Memory B cell (primary cell): Measurements from ENCODE around the gene DCPS.
A peak's percentile ranks its signal among the peaks of the same experiment; 100 is the strongest.

ENCODE experiments used
- ATAC-seq: fragments of 150-1000 bp; cut with Tn5 transposase; 2 replicates; pipeline ENCODE4 v1.10.0; 2021; ENCODE audit warnings: low read depth, mild to moderate bottlenecking, moderate library complexity
- DNase-seq, 2 donors: peaks; one replicate each; pipeline ENCODE4 v3.0.0; 2022; ENCODE audit warnings: low spot score in 2 of 2
- H3K27ac Mint-ChIP-seq: one replicate; pipeline ENCODE4 v1.8.0; 2022; ENCODE audit warnings: mild to moderate bottlenecking, moderate library complexity, mixed read lengths
- H3K27me3 Mint-ChIP-seq: one replicate; pipeline ENCODE4 v1.8.0; 2022; ENCODE audit warnings: mixed read lengths
- H3K36me3 Mint-ChIP-seq: one replicate; pipeline ENCODE4 v1.8.0; 2022; ENCODE audit warnings: mild to moderate bottlenecking, mixed read lengths
- H3K4me1 Mint-ChIP-seq: one replicate; pipeline ENCODE4 v1.8.0; 2022; ENCODE audit warnings: mixed read lengths
- H3K4me3 Mint-ChIP-seq: one replicate; pipeline ENCODE4 v1.8.0; 2022; ENCODE audit warnings: mild to moderate bottlenecking, moderate library complexity, mixed read lengths
- H3K9me3 Mint-ChIP-seq: one replicate; pipeline ENCODE4 v1.8.0; 2022; ENCODE audit warnings: mixed read lengths

DCPS gene

GRCh38 chr11:126328001-126328390 is 24.1 kb downstream of the DCPS start:
- H3K27me3 Mint-ChIP-seq: no peaks in the 10 kb centered on the region
- H3K27ac Mint-ChIP-seq: peak overlapping the region; percentile 19
- no peak overlapping the region for H3K4me3 Mint-ChIP-seq
- ATAC-seq (no peak), DNase-seq (no peak)
- peaks cover 4% of the 10 kb centered on the region for H3K4me1 Mint-ChIP-seq
- H3K36me3 Mint-ChIP-seq: peaks cover 20% of the 10 kb centered on the region
- H3K9me3 Mint-ChIP-seq: no peaks in the 10 kb centered on the region

DNA sequence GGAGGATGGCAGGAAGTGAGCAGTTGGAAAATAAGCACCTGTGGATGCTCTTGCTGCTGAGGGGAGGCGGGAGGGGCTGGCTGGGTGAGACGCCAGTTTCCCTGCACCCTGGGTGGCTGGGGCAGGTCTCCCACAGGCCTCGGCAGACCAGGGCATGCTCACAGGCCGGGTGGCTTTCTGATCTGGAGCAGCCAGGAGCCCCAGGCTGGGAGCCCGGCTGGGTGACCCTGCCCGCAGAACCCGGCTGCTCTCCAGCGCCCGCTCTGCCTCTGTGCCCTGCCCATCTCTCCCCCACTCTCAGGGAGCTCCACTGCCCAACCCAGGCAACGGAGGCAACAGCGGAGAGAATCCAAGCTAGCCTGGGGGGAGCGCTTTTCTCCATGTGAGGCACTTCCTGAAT is 24.6 kb downstream of the DCPS start:
- peaks cover 7% of the 10 kb centered on the region for H3K4me1 Mint-ChIP-seq
- H3K4me3 Mint-ChIP-seq: no peak overlapping the region
- H3K36me3 Mint-ChIP-seq: peaks cover 25% of the 10 kb centered on the region
- ATAC-seq (no peak), DNase-seq (no peak)
- H3K27ac Mint-ChIP-seq: no peak overlapping the region
- H3K27me3 Mint-ChIP-seq: no peaks in the 10 kb centered on the region
- no peaks in the 10 kb centered on the region for H3K9me3 Mint-ChIP-seq

DNA sequence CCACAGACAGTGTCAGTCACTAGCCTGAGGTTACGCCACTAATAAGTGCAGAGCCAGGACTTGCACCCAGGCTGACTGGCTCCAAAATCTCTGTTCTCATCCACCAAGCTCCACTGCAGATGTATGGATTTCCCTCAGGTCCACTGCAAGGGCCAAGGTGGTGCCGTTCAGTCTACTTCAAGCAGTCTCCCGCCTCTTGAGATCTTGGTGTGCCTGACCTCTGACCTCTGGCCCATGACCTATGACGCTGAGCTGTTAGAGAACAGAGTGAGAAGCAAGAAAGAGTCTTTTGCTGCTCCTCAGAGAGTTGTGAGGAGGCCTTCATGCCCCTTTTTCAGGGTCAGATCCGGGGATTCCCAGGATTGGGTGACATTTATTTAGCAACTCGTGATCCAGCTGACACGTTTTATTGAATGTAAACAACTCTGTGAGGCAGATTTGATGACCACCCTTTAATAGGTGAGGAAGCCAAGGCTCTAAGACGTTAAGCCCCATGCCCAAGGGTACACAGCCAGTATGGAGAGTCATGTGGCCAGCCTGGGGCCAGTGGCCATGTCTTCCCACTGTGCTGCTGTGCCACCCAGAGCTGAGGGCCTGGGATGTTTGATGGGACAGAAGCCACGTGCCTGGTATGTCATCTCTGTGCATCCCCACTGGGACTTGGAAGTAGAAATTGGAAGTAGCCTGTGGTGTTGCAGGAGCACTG is 25.2 kb downstream of the DCPS start:
- DNase-seq (no peak), ATAC-seq (no peak)
- Mint-ChIP-seq H3K27me3 (no peaks in the 10 kb centered on the region), H3K9me3 (no peaks in the 10 kb centered on the region), H3K36me3 (peaks cover 31% of the 10 kb centered on the region), H3K4me1 (peaks cover 7% of the 10 kb centered on the region), H3K4me3 (no peak overlapping the region), H3K27ac (no peak overlapping the region)

DNA sequence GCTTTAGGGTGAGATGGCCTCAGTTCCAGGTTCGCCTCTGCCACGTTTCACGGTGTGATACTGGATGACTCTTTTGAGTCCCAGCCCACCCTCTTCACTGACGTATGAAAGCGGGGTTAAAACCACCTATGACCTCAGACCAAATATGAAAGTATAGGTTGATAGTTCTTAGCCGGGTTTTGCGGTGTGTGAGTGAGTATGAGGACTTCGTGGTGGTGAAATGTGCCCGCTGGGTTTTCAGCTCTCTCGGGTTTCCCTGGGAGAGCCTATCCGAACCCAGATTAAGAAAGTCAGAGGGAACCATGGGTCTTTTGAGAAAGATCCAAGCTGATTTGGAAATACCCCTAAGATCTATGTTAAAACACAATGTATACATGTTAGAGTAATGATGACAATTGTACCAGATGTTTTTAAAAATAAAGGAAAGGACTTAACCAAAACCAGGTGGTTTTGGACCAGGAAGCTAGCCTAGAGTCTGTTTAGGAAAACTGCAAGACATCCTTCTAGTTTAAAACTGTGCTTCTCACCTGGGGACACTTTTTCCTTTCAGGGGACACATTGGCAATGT is 25.9 kb downstream of the DCPS start:
- Mint-ChIP-seq H3K4me1 (peaks cover 7% of the 10 kb centered on the region), H3K9me3 (no peaks in the 10 kb centered on the region), H3K36me3 (peaks cover 32% of the 10 kb centered on the region), H3K4me3 (no peak overlapping the region), H3K27ac (no peak overlapping the region), H3K27me3 (no peaks in the 10 kb centered on the region)
- ATAC-seq (no peak), DNase-seq (no peak)

DNA sequence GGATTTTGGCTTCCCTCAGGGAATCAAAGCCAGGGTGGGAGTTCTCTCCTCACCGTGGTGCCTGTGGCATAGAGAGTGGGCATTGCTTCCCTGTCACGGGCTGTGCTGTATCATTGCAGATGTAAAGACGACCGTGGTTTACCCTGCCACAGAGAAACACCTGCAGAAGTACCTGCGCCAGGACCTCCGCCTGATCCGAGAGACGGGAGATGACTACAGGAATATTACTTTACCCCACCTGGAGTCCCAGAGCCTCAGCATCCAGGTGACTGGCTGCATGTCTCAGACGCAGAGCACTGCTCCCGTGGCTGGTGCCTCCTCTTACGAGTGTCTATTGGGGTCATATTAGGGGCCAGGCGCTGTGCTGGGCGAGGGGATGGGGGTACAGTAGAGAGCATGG is 27.4 kb downstream of the DCPS start:
- Mint-ChIP-seq H3K27me3 (no peaks in the 10 kb centered on the region), H3K36me3 (peaks cover 36% of the 10 kb centered on the region), H3K9me3 (no peaks in the 10 kb centered on the region), H3K27ac (no peak overlapping the region), H3K4me1 (peaks cover 10% of the 10 kb centered on the region), H3K4me3 (no peak overlapping the region)
- ATAC-seq (no peak), DNase-seq (no peak)

DNA sequence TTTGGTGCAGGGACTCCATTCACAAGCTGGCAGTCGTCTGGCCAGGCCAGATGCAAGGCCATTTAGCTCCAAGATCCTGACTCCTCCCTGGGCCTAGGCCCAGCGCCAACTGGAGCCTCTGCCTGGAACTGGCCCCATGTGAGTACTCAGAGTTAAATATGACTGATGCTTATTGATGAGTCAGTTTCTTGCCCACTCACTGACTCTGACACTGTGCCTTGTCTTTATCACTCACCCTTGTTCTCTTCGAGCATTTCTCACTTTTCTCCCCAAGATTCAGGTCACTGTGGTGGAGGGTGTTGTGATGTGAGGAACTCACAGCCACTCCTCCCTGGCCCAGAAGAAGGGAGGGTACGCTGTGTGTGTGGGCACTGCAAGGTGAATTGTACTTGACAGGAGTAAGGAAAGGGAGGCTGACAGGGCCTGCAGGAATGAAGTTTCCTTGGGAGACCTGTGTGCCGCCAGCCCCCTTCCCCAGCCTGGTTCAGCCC is 28.4 kb downstream of the DCPS start:
- Mint-ChIP-seq H3K4me1 (peaks cover 11% of the 10 kb centered on the region), H3K9me3 (no peaks in the 10 kb centered on the region), H3K36me3 (peaks cover 38% of the 10 kb centered on the region), H3K4me3 (no peak overlapping the region), H3K27ac (no peak overlapping the region), H3K27me3 (no peaks in the 10 kb centered on the region)
- no peak for DNase-seq
- no peak for ATAC-seq

GRCh38 chr11:126333142-126333541 is 29.3 kb downstream of the DCPS start:
- no peaks in the 10 kb centered on the region for H3K27me3 Mint-ChIP-seq
- H3K36me3 Mint-ChIP-seq: peaks cover 34% of the 10 kb centered on the region
- peaks cover 6% of the 10 kb centered on the region for H3K4me1 Mint-ChIP-seq
- H3K9me3 Mint-ChIP-seq: no peaks in the 10 kb centered on the region
- DNase-seq (no peak), ATAC-seq (no peak)
- no peak overlapping the region for H3K4me3 Mint-ChIP-seq
- no peak overlapping the region for H3K27ac Mint-ChIP-seq

GRCh38 chr11:126334659-126335462 is 31.0 kb downstream of the DCPS start:
- peaks cover 40% of the 10 kb centered on the region for H3K36me3 Mint-ChIP-seq
- peaks cover 6% of the 10 kb centered on the region for H3K4me1 Mint-ChIP-seq
- no peak overlapping the region for H3K27ac Mint-ChIP-seq
- no peaks in the 10 kb centered on the region for H3K9me3 Mint-ChIP-seq
- DNase-seq (no peak), ATAC-seq (no peak)
- H3K27me3 Mint-ChIP-seq: no peaks in the 10 kb centered on the region
- no peak overlapping the region for H3K4me3 Mint-ChIP-seq

- no peak overlapping the region for H3K27ac Mint-ChIP-seq
- DNase-seq: no peak
- no peaks in the 10 kb centered on the region for H3K27me3 Mint-ChIP-seq
- ATAC-seq: no peak
- H3K36me3 Mint-ChIP-seq: peaks cover 40% of the 10 kb centered on the region
- H3K9me3 Mint-ChIP-seq: no peaks in the 10 kb centered on the region
- H3K4me3 Mint-ChIP-seq: no peak overlapping the region
- H3K4me1 Mint-ChIP-seq: peaks cover 6% of the 10 kb centered on the region
Observed at GRCh38 chr11:126335463-126335760, 31.6 kb downstream of the DCPS start.

DNA sequence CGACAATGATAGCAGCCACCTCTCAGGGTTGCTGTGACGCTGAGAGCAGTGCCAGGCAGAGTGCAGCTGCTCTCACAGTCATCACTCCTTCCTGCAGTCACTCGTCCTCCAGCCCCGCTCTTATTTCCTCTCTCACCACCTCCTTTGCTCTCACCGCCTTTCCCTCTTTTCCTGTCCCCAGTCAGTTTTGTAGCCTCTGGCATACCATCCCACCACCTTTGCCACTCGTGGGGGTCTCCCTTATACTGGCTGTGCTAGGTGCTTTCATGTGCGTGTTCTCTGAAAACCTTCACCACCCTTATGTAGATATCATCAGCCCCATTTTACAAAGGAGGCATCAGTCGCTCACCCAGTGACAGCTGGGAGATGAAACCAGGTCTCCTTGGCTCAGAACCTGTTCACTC is 32.3 kb downstream of the DCPS start:
- H3K4me3 Mint-ChIP-seq: no peak overlapping the region
- ATAC-seq: no peak
- peak overlapping the region; percentile 63 for H3K27ac Mint-ChIP-seq
- peaks cover 6% of the 10 kb centered on the region for H3K4me1 Mint-ChIP-seq
- no peak for DNase-seq
- H3K36me3 Mint-ChIP-seq: peaks cover 40% of the 10 kb centered on the region
- no peaks in the 10 kb centered on the region for H3K27me3 Mint-ChIP-seq
- H3K9me3 Mint-ChIP-seq: no peaks in the 10 kb centered on the region

- DNase-seq (no peak), ATAC-seq (no peak)
- Mint-ChIP-seq H3K27ac (peak overlapping the region; percentile 63), H3K4me3 (no peak overlapping the region), H3K4me1 (peaks cover 6% of the 10 kb centered on the region), H3K36me3 (peaks cover 40% of the 10 kb centered on the region), H3K27me3 (no peaks in the 10 kb centered on the region), H3K9me3 (no peaks in the 10 kb centered on the region)
Observed at GRCh38 chr11:126336671-126337101, 32.8 kb downstream of the DCPS start.

GRCh38 chr11:126337126-126337473 is 33.2 kb downstream of the DCPS start:
- Mint-ChIP-seq H3K4me1 (peaks cover 6% of the 10 kb centered on the region), H3K4me3 (no peak overlapping the region), H3K27ac (no peak overlapping the region), H3K27me3 (no peaks in the 10 kb centered on the region), H3K9me3 (no peaks in the 10 kb centered on the region), H3K36me3 (peaks cover 44% of the 10 kb centered on the region)
- no peak for DNase-seq
- ATAC-seq: no peak

DNA sequence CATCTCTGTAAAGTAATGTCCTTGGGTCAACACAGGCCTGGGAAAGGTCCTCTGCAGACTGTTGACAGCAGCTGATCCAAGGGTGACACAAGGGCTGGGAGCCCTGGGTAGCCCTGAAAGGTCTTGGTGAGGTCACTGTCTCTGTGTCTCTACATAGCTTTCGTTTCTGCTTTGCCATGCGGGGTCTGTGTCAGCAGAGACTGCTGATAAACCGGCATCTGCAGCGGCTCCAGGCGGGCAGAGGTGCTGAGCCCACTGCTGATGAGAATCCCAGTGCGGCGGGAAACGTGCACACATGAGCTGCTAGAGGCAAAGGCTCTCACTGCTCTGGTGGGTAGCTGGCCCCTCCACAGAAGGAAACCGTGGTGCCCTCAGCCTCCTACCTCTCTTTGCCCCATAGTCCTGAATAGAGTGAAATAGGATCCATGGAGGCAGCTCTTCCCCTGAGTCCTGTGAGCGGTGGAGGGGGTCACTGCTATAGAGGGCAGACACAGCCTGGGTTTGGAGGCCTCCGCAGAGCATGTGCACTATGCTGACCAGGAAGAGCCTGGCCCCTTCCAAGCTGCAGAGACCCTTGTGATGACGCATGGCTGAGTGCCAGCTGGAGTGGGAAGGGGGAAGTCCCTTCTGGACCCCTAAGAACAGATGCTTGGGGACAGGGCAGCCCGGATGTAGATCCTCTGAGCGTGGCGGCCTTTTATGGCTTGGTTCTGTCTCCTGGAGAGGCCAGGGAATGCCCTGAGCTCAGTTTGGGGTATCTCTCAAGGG is 33.8 kb downstream of the DCPS start:
- Mint-ChIP-seq H3K27me3 (no peaks in the 10 kb centered on the region), H3K36me3 (peaks cover 43% of the 10 kb centered on the region), H3K9me3 (no peaks in the 10 kb centered on the region), H3K4me1 (peaks cover 6% of the 10 kb centered on the region), H3K4me3 (no peak overlapping the region), H3K27ac (no peak overlapping the region)
- DNase-seq (no peak), ATAC-seq (no peak)
